Natural killer cell treated with Interleukin-12 subunit alpha and Interleukin-12 subunit beta and Interleukin-15 and Interleukin-18, amount 100 ng/mL, for 72 hours (primary cell): ENCODE results near the gene GALNT18. TPM values are rescaled to one million over a fixed set of nuclear protein-coding genes. Genes with fewer than 3 reads are reported as not detected.
A peak's percentile ranks its signal among the peaks of the same experiment; 100 is the strongest.

Experiments used
- ATAC-seq, 2 donors: fragments of 150-1000 bp; cut with Tn5 transposase in 1 of 2; sonication (Bioruptor Pico), chemical (Tn5 transposase) in 1 of 2; 2 replicates each; pipeline ENCODE4 v1.10.0; 2021
- DNase-seq: peaks from one replicate; pipeline ENCODE4 v3.0.0; 2022; ENCODE audit warnings: low spot score
- H3K27ac Mint-ChIP-seq, 2 donors: 1 replicate in 1 of 2; 2 replicates in 1 of 2; pipeline ENCODE4 v1.8.0; 2022; ENCODE audit warnings: mixed read lengths in 2 of 2, mild to moderate bottlenecking in 1 of 2, moderate library complexity in 1 of 2
- H3K27me3 Mint-ChIP-seq, 2 donors: 1 replicate in 1 of 2; 2 replicates in 1 of 2; pipeline ENCODE4 v1.8.0; 2022; ENCODE audit warnings: mixed read lengths in 2 of 2
- H3K36me3 Mint-ChIP-seq: one replicate; pipeline ENCODE4 v1.8.0; 2022; ENCODE audit warnings: mixed read lengths
- H3K4me1 Mint-ChIP-seq, 2 donors: 1 replicate in 1 of 2; 2 replicates in 1 of 2; pipeline ENCODE4 v1.8.0; 2022; ENCODE audit warnings: low read depth in 2 of 2, mixed read lengths in 2 of 2, mild to moderate bottlenecking in 1 of 2
- H3K4me3 Mint-ChIP-seq: one replicate; pipeline ENCODE4 v1.8.0; 2022; ENCODE audit warnings: mixed read lengths
- H3K9me3 Mint-ChIP-seq: 2 replicates; pipeline ENCODE4 v1.8.0; 2022; ENCODE audit warnings: mixed read lengths
- total RNA-seq, 2 donors: library from RNA; stranded (reverse); gene quantifications; one replicate each; pipeline ENCODE4 v1.2.3, GENCODE V29; 2022

The GALNT18 gene
- total RNA-seq, 2 donors from 2014 or later = 0.29 to 0.73 TPM

DNA sequence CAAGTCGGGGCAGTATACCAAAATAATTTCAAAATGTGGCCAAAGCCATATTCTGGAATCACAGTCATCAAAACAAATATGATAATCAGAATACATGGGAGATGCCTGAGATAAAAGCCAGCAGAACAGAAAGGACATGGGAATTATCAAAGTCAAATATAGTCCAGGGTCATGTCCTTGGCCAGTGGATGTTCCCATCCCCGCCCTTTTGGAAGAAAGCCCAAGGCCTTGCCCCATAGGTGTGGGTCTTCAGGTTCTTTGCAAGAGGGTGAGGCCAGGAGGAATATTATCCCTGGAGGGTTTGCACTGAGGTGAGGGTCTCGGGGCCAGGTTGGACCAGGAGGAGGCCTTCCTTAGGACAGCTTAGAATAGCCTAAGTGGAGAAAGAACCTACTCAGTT lies 215.2 kb downstream of the GALNT18 start:
- Mint-ChIP-seq H3K27ac (no peak overlapping the region), H3K36me3 (no peaks in the 10 kb centered on the region), H3K4me1 (no peaks in the 10 kb centered on the region), H3K27me3 (peaks cover 9 to 16% of the 10 kb centered on the region in 2 donors), H3K4me3 (no peak overlapping the region), H3K9me3 (no peaks in the 10 kb centered on the region)
- ATAC-seq (no peak), DNase-seq (no peak)

- peak in 1 of 2 donors; percentile 29 for ATAC-seq
- Mint-ChIP-seq H3K4me1 (no peaks in the 10 kb centered on the region), H3K36me3 (no peaks in the 10 kb centered on the region), H3K4me3 (no peak overlapping the region), H3K27me3 (peaks cover 6 to 20% of the 10 kb centered on the region in 2 donors), H3K9me3 (no peaks in the 10 kb centered on the region), H3K27ac (no peak overlapping the region)
- DNase-seq = no peak
Measured at GRCh38 chr11:11403763-11404725, 217.8 kb downstream of the GALNT18 start.

DNA sequence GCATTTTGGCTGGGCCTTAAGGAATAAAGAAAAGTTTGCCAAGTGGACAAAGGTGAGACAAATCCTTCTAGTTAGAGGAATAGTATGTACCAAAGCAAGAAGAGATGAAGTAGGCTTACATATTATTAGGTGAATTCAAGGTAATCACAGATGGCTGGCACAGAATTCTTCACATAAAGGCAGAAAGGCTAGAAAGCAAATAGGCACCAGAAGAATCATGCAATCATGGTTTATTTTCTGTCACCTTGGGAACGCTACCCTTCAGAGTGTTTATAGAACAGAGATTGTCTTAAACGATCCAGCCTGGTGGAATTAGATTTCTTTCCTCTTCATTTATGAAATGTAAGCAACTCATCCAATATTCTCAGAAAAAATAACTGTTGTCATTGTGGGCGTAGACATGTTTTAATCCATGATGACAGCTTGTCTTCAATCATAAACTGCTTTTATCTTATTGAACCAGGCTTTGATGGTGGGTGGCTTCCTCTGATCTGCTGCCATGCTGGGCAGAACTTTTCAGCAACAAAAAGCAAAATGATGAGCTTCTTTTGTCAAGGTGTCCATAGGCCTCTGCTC lies 219.8 kb downstream of the GALNT18 start:
- Mint-ChIP-seq H3K4me1 (no peaks in the 10 kb centered on the region), H3K36me3 (no peaks in the 10 kb centered on the region), H3K27me3 (peaks cover 3 to 13% of the 10 kb centered on the region in 2 donors), H3K4me3 (no peak overlapping the region), H3K9me3 (no peaks in the 10 kb centered on the region), H3K27ac (no peak overlapping the region)
- ATAC-seq (no peak), DNase-seq (no peak)

GRCh38 chr11:11400635-11401232 lies 221.1 kb downstream of the GALNT18 start:
- H3K27ac Mint-ChIP-seq = no peak overlapping the region
- no peaks in the 10 kb centered on the region for H3K36me3 Mint-ChIP-seq
- no peak for DNase-seq
- H3K27me3 Mint-ChIP-seq = peaks cover 9 to 21% of the 10 kb centered on the region in 2 donors
- no peak overlapping the region for H3K4me3 Mint-ChIP-seq
- H3K4me1 Mint-ChIP-seq = no peaks in the 10 kb centered on the region
- no peak for ATAC-seq
- H3K9me3 Mint-ChIP-seq = no peaks in the 10 kb centered on the region

DNA sequence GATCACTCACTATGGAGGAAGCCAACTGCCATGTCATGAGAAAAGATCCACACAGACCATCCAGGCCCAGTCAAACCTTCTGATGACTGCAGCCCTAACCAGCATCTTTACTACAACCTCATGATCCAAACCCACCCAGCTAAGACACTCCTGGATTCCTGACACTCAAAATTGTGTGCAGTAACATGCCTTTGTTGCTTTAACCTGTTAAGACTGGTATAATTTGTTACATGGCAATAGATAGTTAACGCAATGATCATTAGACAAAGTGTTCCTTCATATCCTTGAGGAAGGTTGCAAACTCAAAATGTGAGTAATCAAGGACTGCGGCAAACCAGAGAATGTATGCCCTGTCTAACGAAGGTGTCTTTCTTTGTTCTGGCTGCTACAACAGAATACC lies 221.7 kb downstream of the GALNT18 start:
- Mint-ChIP-seq H3K9me3 (no peaks in the 10 kb centered on the region), H3K4me1 (no peaks in the 10 kb centered on the region), H3K27me3 (peaks cover 12 to 21% of the 10 kb centered on the region in 2 donors), H3K4me3 (no peak overlapping the region), H3K36me3 (no peaks in the 10 kb centered on the region), H3K27ac (no peak overlapping the region)
- DNase-seq (no peak), ATAC-seq (no peak)

GRCh38 chr11:11397781-11398180 lies 224.0 kb downstream of the GALNT18 start:
- DNase-seq = no peak
- peaks cover 8 to 21% of the 10 kb centered on the region in 2 donors for H3K27me3 Mint-ChIP-seq
- no peak overlapping the region for H3K4me3 Mint-ChIP-seq
- no peak for ATAC-seq
- H3K27ac Mint-ChIP-seq = no peak overlapping the region
- H3K9me3 Mint-ChIP-seq = no peaks in the 10 kb centered on the region
- no peaks in the 10 kb centered on the region for H3K4me1 Mint-ChIP-seq
- H3K36me3 Mint-ChIP-seq = no peaks in the 10 kb centered on the region

DNA sequence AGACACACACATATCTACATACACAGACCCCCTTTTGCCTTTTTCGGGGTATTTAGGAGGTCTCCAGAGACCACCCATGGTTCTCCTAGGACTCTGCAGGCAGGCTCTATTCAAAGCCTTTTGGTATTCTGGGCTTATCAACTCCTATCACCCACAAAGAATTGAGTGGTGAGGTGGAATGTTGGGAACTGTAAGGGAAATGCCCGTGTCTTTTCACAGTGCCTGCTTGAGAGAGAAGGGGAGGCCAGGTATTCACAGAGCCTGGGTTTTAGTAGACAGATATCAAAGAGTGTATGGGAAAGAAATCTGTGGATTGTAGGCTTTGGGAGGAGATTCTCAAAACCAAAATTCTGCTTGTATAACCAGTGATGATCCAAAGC lies 224.8 kb downstream of the GALNT18 start:
- Mint-ChIP-seq H3K27me3 (peaks cover 8 to 15% of the 10 kb centered on the region in 2 donors), H3K4me3 (no peak overlapping the region), H3K4me1 (no peaks in the 10 kb centered on the region), H3K27ac (no peak overlapping the region), H3K36me3 (no peaks in the 10 kb centered on the region), H3K9me3 (no peaks in the 10 kb centered on the region)
- DNase-seq = no peak
- no peak for ATAC-seq

DNA sequence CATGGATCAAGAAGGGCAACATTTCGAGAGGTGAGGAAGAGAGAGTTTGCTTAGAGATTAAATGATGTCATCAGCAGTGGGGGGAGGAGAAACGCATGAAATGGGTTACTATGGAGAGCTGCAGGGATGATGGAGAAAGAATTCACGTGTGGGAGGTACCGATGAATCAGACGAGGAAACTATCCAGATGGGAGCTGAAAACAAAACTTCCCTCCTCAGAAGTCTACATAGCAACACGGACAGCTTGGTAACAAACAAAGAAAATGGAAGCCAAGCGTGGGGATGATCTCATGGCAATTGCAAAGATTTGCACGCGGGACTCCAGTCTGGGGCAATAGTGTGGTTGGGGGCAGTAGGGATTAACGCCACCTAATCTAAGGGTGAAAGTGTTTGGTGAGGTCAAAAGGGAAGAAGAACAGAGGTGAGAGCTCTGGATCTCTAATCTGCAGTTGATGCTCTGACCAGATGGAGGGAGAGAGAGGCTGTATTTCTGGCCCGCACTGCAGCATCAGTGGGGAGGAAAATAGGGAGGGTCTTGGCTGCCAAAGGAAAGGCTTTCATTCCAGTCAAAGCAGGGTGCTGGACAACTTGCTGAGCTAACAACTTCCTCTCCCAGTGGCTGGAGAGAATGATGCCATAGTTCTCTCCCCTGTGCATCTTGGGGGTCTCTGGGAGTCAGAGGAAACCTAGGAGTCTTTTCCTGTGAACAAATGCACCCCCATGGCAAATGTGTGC lies 225.3 kb downstream of the GALNT18 start:
- H3K4me1 Mint-ChIP-seq = no peaks in the 10 kb centered on the region
- H3K4me3 Mint-ChIP-seq = no peak overlapping the region
- no peak for DNase-seq
- no peak overlapping the region for H3K27ac Mint-ChIP-seq
- H3K27me3 Mint-ChIP-seq = peaks cover 8 to 10% of the 10 kb centered on the region in 2 donors
- no peaks in the 10 kb centered on the region for H3K36me3 Mint-ChIP-seq
- H3K9me3 Mint-ChIP-seq = no peaks in the 10 kb centered on the region
- no peak for ATAC-seq

GRCh38 chr11:11395126-11395525 lies 226.7 kb downstream of the GALNT18 start:
- H3K27ac Mint-ChIP-seq = no peak overlapping the region
- H3K4me1 Mint-ChIP-seq = no peaks in the 10 kb centered on the region
- peaks cover 8 to 13% of the 10 kb centered on the region in 2 donors for H3K27me3 Mint-ChIP-seq
- H3K9me3 Mint-ChIP-seq = no peaks in the 10 kb centered on the region
- H3K4me3 Mint-ChIP-seq = no peak overlapping the region
- no peak for ATAC-seq
- no peaks in the 10 kb centered on the region for H3K36me3 Mint-ChIP-seq
- no peak for DNase-seq

DNA sequence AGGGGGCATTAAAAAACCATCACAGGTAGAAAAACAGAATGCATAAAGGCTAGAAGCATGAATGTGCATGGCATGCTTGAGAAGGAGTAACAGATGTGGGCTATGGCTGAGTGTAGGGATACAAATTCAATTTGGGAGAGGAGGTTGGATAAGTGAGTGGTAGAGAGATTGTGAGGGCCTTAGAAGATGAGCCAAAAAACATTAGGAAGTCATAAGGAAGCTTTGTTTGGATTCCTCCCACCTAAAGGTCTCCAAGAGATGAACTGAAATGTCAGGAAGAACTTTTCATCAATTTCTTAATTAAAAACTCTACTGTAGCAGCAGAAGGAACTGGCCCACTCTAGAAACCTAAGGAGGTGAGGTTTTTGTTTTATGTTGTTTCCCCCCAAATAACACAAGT lies 227.6 kb downstream of the GALNT18 start:
- Mint-ChIP-seq H3K4me3 (no peak overlapping the region), H3K27ac (no peak overlapping the region), H3K4me1 (no peaks in the 10 kb centered on the region), H3K9me3 (no peaks in the 10 kb centered on the region), H3K36me3 (no peaks in the 10 kb centered on the region), H3K27me3 (peaks cover 8 to 13% of the 10 kb centered on the region in 2 donors)
- DNase-seq = no peak
- ATAC-seq = no peak

GRCh38 chr11:11391796-11392463 lies 229.9 kb downstream of the GALNT18 start:
- Mint-ChIP-seq H3K9me3 (no peaks in the 10 kb centered on the region), H3K4me3 (no peak overlapping the region), H3K27me3 (peaks cover 8 to 17% of the 10 kb centered on the region in 2 donors), H3K27ac (no peak overlapping the region), H3K4me1 (peaks cover 0 to 8% of the 10 kb centered on the region in 2 donors), H3K36me3 (no peaks in the 10 kb centered on the region)
- DNase-seq = no peak
- no peak for ATAC-seq

GRCh38 chr11:11391169-11391568 lies 230.6 kb downstream of the GALNT18 start:
- no peaks in the 10 kb centered on the region for H3K36me3 Mint-ChIP-seq
- H3K4me1 Mint-ChIP-seq = peaks cover 0 to 8% of the 10 kb centered on the region in 2 donors
- H3K27ac Mint-ChIP-seq = no peak overlapping the region

More at GRCh38 chr11:11391169-11391568, 230.6 kb downstream of the GALNT18 start:
- H3K27me3 Mint-ChIP-seq = peaks cover 4 to 13% of the 10 kb centered on the region in 2 donors
- no peaks in the 10 kb centered on the region for H3K9me3 Mint-ChIP-seq
- ATAC-seq = no peak
- DNase-seq = no peak
- H3K4me3 Mint-ChIP-seq = no peak overlapping the region
